H9 (cell line): ENCODE measurements around the gene ROR1. TPM values are rescaled to one million over a fixed set of nuclear protein-coding genes. Genes with fewer than 3 reads are reported as not detected.

Experiments used
- DNase-seq: peaks from one replicate; pipeline ENCODE4 v3.0.0-alpha.2; 2017
- H2AFZ ChIP-seq: one replicate; pipeline ENCODE4 v1.6.1; 2013; ENCODE audit warnings: mild to moderate bottlenecking, low read length, control low read depth, moderate library complexity
- H2AK5ac ChIP-seq: 2 replicates; pipeline ENCODE4 v1.6.1; 2013; ENCODE audit warnings: low read length, control low read depth, mixed read lengths; ENCODE audit not compliant: insufficient read length
- H2BK120ac ChIP-seq: one replicate; pipeline ENCODE4 v1.6.1; 2013; ENCODE audit warnings: low read depth, mild to moderate bottlenecking, low read length, control low read depth, inconsistent platforms; ENCODE audit not compliant: poor library complexity, severe bottlenecking
- H2BK12ac ChIP-seq: 2 replicates; pipeline ENCODE4 v1.6.1; 2013; ENCODE audit warnings: low read length, control low read depth, mixed read lengths, low read depth; ENCODE audit not compliant: insufficient read length
- H2BK15ac ChIP-seq: 2 replicates; pipeline ENCODE4 v1.6.1; 2013; ENCODE audit warnings: low read depth, low read length, control low read depth
- H2BK20ac ChIP-seq: one replicate; pipeline ENCODE4 v1.6.1; 2013; ENCODE audit warnings: low read depth, mild to moderate bottlenecking, low read length, control low read depth, inconsistent platforms; ENCODE audit not compliant: poor library complexity, severe bottlenecking
- H2BK5ac ChIP-seq: 2 replicates; pipeline ENCODE4 v1.6.1; 2013; ENCODE audit warnings: low read length, control low read depth, mixed read lengths; ENCODE audit not compliant: insufficient read length
- H3K14ac ChIP-seq: 2 replicates; pipeline ENCODE4 v1.6.1; 2013; ENCODE audit warnings: low read length, control low read depth; ENCODE audit not compliant: insufficient read depth
- H3K18ac ChIP-seq: 2 replicates; pipeline ENCODE4 v1.6.1; 2013; ENCODE audit warnings: low read depth, mild to moderate bottlenecking, mixed read lengths, low read length, control low read depth; ENCODE audit not compliant: insufficient read length
- H3K23ac ChIP-seq: 2 replicates; pipeline ENCODE4 v1.6.1; 2013; ENCODE audit warnings: low read length, control low read depth, mixed read lengths, low read depth; ENCODE audit not compliant: insufficient read length
- H3K23me2 ChIP-seq: 2 replicates; pipeline ENCODE4 v1.6.1; 2013; ENCODE audit warnings: low read depth, mild to moderate bottlenecking, mixed read lengths, low read length, control low read depth; ENCODE audit not compliant: insufficient read length, poor library complexity, severe bottlenecking
- H3K27ac ChIP-seq: 2 replicates; pipeline ENCODE4 v1.5.1; 2013; ENCODE audit warnings: low read length, control low read depth, mixed read lengths, low read depth; ENCODE audit not compliant: insufficient read length
- H3K27me3 ChIP-seq: 2 replicates; pipeline ENCODE4 v1.6.1; 2013; ENCODE audit warnings: low read length, control low read depth, inconsistent platforms; ENCODE audit not compliant: insufficient read depth
- H3K4ac ChIP-seq: 2 replicates; pipeline ENCODE4 v1.6.1; 2013; ENCODE audit warnings: low read depth, mild to moderate bottlenecking, control low read depth, inconsistent platforms, low read length, moderate library complexity
- H3K4me1 ChIP-seq: 2 replicates; pipeline ENCODE4 v1.6.1; 2013; ENCODE audit warnings: low read length, control low read depth, inconsistent platforms; ENCODE audit not compliant: insufficient read depth
- H3K4me2 ChIP-seq: 2 replicates; pipeline ENCODE4 v1.6.1; 2013; ENCODE audit warnings: low read length, control low read depth, mixed read lengths; ENCODE audit not compliant: insufficient read length, insufficient read depth
- H3K56ac ChIP-seq: 2 replicates; pipeline ENCODE4 v1.6.1; 2013; ENCODE audit warnings: low read depth, mild to moderate bottlenecking, mixed read lengths, low read length, control low read depth; ENCODE audit not compliant: insufficient read length
- H3K79me1 ChIP-seq: 2 replicates; pipeline ENCODE4 v1.6.1; 2013; ENCODE audit warnings: low read depth, mild to moderate bottlenecking, moderate library complexity, low read length, control low read depth, inconsistent platforms; ENCODE audit not compliant: insufficient read depth, poor library complexity, severe bottlenecking
- H3K79me2 ChIP-seq: 2 replicates; pipeline ENCODE4 v1.6.1; 2013; ENCODE audit warnings: low read length, control low read depth, inconsistent platforms; ENCODE audit not compliant: insufficient read depth
- H3K9ac ChIP-seq: 2 replicates; pipeline ENCODE4 v1.6.1; 2013; ENCODE audit warnings: low read length, control low read depth, mixed read lengths; ENCODE audit not compliant: insufficient read length; ENCODE audit errors: extremely low read depth
- H3K9me3 ChIP-seq: one replicate; pipeline ENCODE4 v1.6.1; 2013; ENCODE audit warnings: low read depth, low read length, inconsistent platforms; ENCODE audit not compliant: control insufficient read depth
- H3T11ph ChIP-seq: one replicate; pipeline ENCODE4 v1.6.1; 2013; ENCODE audit warnings: mild to moderate bottlenecking, low read length, control low read depth, inconsistent platforms
- H4K20me1 ChIP-seq: one replicate; pipeline ENCODE4 v1.6.1; 2013; ENCODE audit not compliant: control insufficient read depth, insufficient read length, insufficient read depth
- H4K5ac ChIP-seq: 2 replicates; pipeline ENCODE4 v1.6.1; 2013; ENCODE audit warnings: low read depth, mild to moderate bottlenecking, mixed read lengths, low read length, control low read depth; ENCODE audit not compliant: insufficient read length
- H4K8ac ChIP-seq: replicated peaks from 2 replicates; pipeline ENCODE4 v1.6.1; 2013; ENCODE audit warnings: low read length, control low read depth, mixed read lengths, low read depth; ENCODE audit not compliant: insufficient read length
- H4K91ac ChIP-seq: 2 replicates; pipeline ENCODE4 v1.6.1; 2013; ENCODE audit warnings: low read depth, mild to moderate bottlenecking, moderate library complexity, mixed read lengths, low read length, control low read depth; ENCODE audit not compliant: insufficient read length
- H3K27ac Mint-ChIP-seq, 3 experiments: 2 replicates in 2 of 3; 3 replicates in 1 of 3; pipeline ENCODE4 v1.8.0; 2020 to 2021; ENCODE audit warnings: mixed read lengths in 3 of 3, mild to moderate bottlenecking in 1 of 3, moderate library complexity in 1 of 3
- H3K27me3 Mint-ChIP-seq: 2 replicates; pipeline ENCODE4 v1.8.0; 2021; ENCODE audit warnings: low read depth, mild to moderate bottlenecking, moderate library complexity, mixed read lengths
- H3K36me3 Mint-ChIP-seq, 3 experiments: 2 replicates in 2 of 3; 3 replicates in 1 of 3; pipeline ENCODE4 v1.8.0; 2020 to 2021; ENCODE audit warnings: low read depth in 3 of 3, mixed read lengths in 3 of 3; ENCODE audit not compliant: insufficient read depth in 1 of 3
- H3K4me1 Mint-ChIP-seq, 2 experiments: 2 replicates each; pipeline ENCODE4 v1.8.0; 2020; ENCODE audit warnings: mixed read lengths in 2 of 2
- H3K4me3 Mint-ChIP-seq, 2 experiments: 2 replicates in 1 of 2; 3 replicates in 1 of 2; pipeline ENCODE4 v1.8.0; 2020 to 2021; ENCODE audit warnings: mild to moderate bottlenecking in 2 of 2, mixed read lengths in 2 of 2, moderate library complexity in 1 of 2
- H3K9me3 Mint-ChIP-seq, 2 experiments: 2 replicates in 1 of 2; 3 replicates in 1 of 2; pipeline ENCODE4 v1.8.0; 2020; ENCODE audit warnings: mild to moderate bottlenecking in 2 of 2, mixed read lengths in 2 of 2, moderate library complexity in 1 of 2
- WGBS: extraction: QIAGEN DNeasy Blood & Tissue Kit; methylation state at CpG from one replicate; pipeline ENCODE4 v1.1.7; 2013; ENCODE audit warnings: missing lambda C conversion rate, low lambda C conversion rate, mixed read lengths; ENCODE audit not compliant: insufficient read length; ENCODE audit errors: extremely low coverage; 5-methylcytosine and 5-hydroxymethylcytosine counted together
- total RNA-seq: library from RNA; stranded (reverse); gene quantifications from 2 replicates; pipeline ENCODE4 v1.2.1, GENCODE V29; 2021
- TF ChIP-seq, protein P1 (sequence below): fragments of 200-600 bp; sonication (generic); conservative IDR thresholded peaks from 3 replicates; pipeline ENCODE4 v1.8.0; 2021; ENCODE audit warnings: antibody characterized with exemption, mild to moderate bottlenecking

ROR1 gene
- total RNA-seq, 1 experiment from 2014 or later = 75.9 TPM

DNA sequence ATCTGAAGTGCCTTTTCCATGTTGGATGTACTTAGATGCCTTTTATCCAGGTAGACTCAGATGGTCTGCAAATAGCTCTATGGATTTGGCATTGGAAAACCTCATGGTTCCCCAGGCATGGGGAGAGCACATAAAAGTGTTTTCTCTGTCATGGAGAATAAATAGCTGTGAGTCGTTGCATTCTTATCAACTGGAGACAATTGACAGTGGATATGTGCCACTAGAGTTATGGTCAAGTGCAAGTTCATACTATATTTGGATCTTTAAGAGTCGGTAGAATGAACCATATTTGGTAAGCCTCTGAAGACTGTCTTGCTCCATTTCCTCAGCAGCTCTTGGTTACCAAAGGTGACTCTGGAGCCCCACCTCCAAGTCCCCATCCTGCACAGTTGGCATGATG lies 83.7 kb downstream of the ROR1 start:
- no peak overlapping the region for H2BK15ac ChIP-seq
- H2AFZ ChIP-seq = no peak overlapping the region
- TF ChIP-seq, protein P1, sequence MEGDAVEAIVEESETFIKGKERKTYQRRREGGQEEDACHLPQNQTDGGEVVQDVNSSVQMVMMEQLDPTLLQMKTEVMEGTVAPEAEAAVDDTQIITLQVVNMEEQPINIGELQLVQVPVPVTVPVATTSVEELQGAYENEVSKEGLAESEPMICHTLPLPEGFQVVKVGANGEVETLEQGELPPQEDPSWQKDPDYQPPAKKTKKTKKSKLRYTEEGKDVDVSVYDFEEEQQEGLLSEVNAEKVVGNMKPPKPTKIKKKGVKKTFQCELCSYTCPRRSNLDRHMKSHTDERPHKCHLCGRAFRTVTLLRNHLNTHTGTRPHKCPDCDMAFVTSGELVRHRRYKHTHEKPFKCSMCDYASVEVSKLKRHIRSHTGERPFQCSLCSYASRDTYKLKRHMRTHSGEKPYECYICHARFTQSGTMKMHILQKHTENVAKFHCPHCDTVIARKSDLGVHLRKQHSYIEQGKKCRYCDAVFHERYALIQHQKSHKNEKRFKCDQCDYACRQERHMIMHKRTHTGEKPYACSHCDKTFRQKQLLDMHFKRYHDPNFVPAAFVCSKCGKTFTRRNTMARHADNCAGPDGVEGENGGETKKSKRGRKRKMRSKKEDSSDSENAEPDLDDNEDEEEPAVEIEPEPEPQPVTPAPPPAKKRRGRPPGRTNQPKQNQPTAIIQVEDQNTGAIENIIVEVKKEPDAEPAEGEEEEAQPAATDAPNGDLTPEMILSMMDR = no peak
- no peak overlapping the region for H3K18ac ChIP-seq
- no peak overlapping the region for H2BK12ac ChIP-seq
- H4K5ac ChIP-seq = no peak overlapping the region
- H3K9me3 ChIP-seq = no peaks in the 10 kb centered on the region
- H3K23me2 ChIP-seq = no peaks in the 10 kb centered on the region
- no peak overlapping the region for H3K23ac ChIP-seq
- Mint-ChIP-seq H3K4me3 (no peak overlapping the region), H3K36me3 (peaks cover 3 to 13% (median 6%) of the 10 kb centered on the region in 3 experiments; a peak in 5 of 7 replicates), H3K4me1 (peaks cover 46 to 72% of the 10 kb centered on the region in 2 experiments), H3K27ac (peak overlapping the region in 1 of 3 experiments; percentile 27; a peak in 1 of 7 replicates), H3K27me3 (no peaks in the 10 kb centered on the region), H3K9me3 (no peaks in the 10 kb centered on the region)
- no peak overlapping the region for H3K4ac ChIP-seq
- H2BK5ac ChIP-seq = no peak overlapping the region
- no peak overlapping the region for H3K27ac ChIP-seq
- no peak overlapping the region for H4K91ac ChIP-seq
- no peak overlapping the region for H3K56ac ChIP-seq
- H3K4me2 ChIP-seq = no peak overlapping the region
- WGBS = no CpG with 5 or more reads among the region's 2 CpGs
- H4K20me1 ChIP-seq = no peaks in the 10 kb centered on the region
- no peak overlapping the region for H2BK20ac ChIP-seq
- no peak overlapping the region for H2BK120ac ChIP-seq
- H3K9ac ChIP-seq = no peak overlapping the region
- no peak overlapping the region for H3K14ac ChIP-seq
- H2AK5ac ChIP-seq = no peak overlapping the region
- no peak overlapping the region for H4K8ac ChIP-seq
- no peak for DNase-seq
- H3K27me3 ChIP-seq = no peaks in the 10 kb centered on the region
- peaks cover 8% of the 10 kb centered on the region for H3K4me1 ChIP-seq
- H3K79me1 ChIP-seq = peaks cover 7% of the 10 kb centered on the region
- H3T11ph ChIP-seq = no peak overlapping the region
- H3K79me2 ChIP-seq = peaks cover 22% of the 10 kb centered on the region; the same call in 1 of the 2 replicates
